HEK293T (cell line): ENCODE data around the gene DENND11.

Experiments used
- ARNT ChIP-seq: fragments of 450-650 bp; IDR thresholded peaks from 2 replicates; pipeline ENCODE4 v1.6.1; 2017; ENCODE audit warnings: mild to moderate bottlenecking
- BHLHE40 ChIP-seq: fragments of 450-650 bp; IDR thresholded peaks from 2 replicates; pipeline ENCODE4 v1.6.1; 2016; ENCODE audit warnings: mild to moderate bottlenecking, moderate library complexity, borderline replicate concordance
- CTBP1 ChIP-seq: fragments of 450-650 bp; IDR thresholded peaks from 2 replicates; pipeline ENCODE4 v1.6.1; 2016; ENCODE audit warnings: borderline replicate concordance
- ELF4 ChIP-seq: fragments of 450-650 bp; IDR thresholded peaks from 2 replicates; pipeline ENCODE4 v1.6.1; 2017; ENCODE audit warnings: antibody characterized with exemption
- FOXA1 ChIP-seq: fragments of 450-650 bp; IDR thresholded peaks from 2 replicates; pipeline ENCODE4 v1.6.1; 2016; ENCODE audit warnings: mild to moderate bottlenecking
- FOXM1 ChIP-seq: fragments of 450-650 bp; IDR thresholded peaks from 2 replicates; pipeline ENCODE4 v1.6.1; 2017; ENCODE audit warnings: mild to moderate bottlenecking, borderline replicate concordance
- L3MBTL2 ChIP-seq: fragments of 450-650 bp; conservative IDR thresholded peaks from 2 replicates; pipeline ENCODE4 v1.6.1; 2016; ENCODE audit warnings: mild to moderate bottlenecking
- NFRKB ChIP-seq: fragments of 450-650 bp; IDR thresholded peaks from 2 replicates; pipeline ENCODE4 v1.6.1; 2016; ENCODE audit warnings: mild to moderate bottlenecking, moderate library complexity
- SP1 ChIP-seq: fragments of 450-650 bp; IDR thresholded peaks from 2 replicates; pipeline ENCODE4 v1.6.1; 2017
- SUZ12 ChIP-seq: fragments of 450-650 bp; IDR thresholded peaks from 2 replicates; pipeline ENCODE4 v1.6.1; 2016; ENCODE audit warnings: mild to moderate bottlenecking

DNA sequence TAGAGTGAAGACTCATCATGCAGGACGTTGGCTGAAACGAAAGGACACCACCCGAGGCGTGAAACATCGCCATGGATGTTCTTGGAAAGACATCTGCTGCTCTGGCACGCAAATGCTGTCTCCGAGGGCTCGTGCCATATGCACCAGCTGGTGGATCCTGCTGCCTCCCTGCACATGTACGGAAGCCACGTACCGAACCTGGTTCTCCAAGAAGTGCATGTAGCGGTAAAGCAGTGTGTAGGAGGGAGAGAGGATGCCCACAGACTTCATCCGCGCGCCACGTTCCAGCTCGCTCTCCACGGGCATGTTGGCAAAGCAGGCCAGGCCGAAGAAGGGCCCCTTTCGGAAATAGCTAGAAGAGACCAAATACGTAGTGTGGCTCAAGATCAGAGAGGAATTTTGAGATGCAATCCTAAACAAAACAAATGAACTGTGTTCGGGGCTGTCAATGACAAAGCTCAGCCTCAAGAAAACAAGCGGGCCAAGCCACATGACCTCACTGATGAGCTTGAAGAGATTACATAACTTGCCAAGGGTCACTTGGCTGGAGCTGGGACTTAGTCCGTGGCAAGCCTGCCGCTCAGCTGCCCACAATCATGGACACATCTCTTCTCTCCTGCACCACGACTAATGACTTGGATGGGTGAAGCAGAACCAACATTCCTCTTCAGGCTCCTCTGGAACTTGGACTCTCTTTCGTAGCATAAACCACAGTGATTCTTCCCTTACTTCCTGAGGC lies 16.5 kb downstream of the DENND11 start:
- TF ChIP-seq SP1 (no peak), BHLHE40 (no peak), ELF4 (no peak), L3MBTL2 (no peak), FOXM1 (no peak), SUZ12 (no peak), ARNT (no peak), FOXA1 (no peak), CTBP1 (no peak), NFRKB (no peak)
